Superior temporal gyrus (tissue), 1 donor: ENCODE data around the gene ORMDL2.
A peak's percentile ranks its signal among the peaks of the same experiment; 100 is the strongest.

Experiments used
- DNase-seq: peaks from one replicate; pipeline ENCODE4 v3.0.0-alpha.2; 2016; ENCODE audit errors: extremely low spot score

ORMDL2 gene, protein sequence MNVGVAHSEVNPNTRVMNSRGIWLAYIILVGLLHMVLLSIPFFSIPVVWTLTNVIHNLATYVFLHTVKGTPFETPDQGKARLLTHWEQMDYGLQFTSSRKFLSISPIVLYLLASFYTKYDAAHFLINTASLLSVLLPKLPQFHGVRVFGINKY

DNA sequence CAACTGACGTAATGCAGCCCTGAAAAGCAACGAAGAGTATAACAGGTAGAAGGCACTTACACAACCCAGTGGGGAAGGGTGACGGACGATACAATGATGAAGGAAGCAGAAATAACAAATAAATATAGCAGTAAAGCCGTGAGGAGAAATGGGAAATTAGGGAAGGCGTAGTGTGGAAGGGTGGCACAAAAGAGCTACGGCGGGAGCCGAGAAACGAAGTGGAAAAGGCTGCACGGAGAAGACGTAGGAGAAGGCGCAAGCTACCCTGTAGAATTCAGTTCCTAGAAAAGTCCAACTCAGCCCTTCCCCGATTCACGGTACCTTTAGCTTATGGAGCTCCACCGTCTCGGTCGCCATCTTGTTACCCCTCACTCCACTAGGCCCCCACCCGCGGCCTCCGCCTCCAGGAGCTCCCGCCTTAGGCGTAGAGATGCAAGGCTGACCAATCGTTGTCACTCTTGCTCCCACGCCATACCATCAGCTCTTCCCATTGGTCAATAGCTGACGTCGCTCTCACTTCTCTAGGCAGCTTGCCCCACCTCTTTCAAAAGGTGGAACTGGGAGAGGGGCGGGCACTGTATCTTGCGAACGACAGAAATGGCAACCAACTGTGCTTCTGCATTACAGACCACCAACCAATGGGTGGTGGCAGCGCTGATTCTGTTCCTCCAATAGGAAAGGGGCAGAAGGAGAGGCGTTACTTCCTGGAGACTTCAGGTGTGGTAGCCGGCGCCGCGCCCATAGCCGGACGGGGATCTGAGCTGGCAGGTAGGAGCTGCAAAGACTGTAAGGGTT is at the start of gene ORMDL2, which contains the start of gene SARNP:
ORMDL2 (plus strand) TSS at position 697 of the 795 bp plus-strand sequence. CDS start 959 bp downstream, outside the sequence.
SARNP (minus strand) TSS at position 380 of the 795 bp plus-strand sequence; CDS start at position 357, 23 bp downstream.
- peak; percentile 100 for DNase-seq

DNA sequence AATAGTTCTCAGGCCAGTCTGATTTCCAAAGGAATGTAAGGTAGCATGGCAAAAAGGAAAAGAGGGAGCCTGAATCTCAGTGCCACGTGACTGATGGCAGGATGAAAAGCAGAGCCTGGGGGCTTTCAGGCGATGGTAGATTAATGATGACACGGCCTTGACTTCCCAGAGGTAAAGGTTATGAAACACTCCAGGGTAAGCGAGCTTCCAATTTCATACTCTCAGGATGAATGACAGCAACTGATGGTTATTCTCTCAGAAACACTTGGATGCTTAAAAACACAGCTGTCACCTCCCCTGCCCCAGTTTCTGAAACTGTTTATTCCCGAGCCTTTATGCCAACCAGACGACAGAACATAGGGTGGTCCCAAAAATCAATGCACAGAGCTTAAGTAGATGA is 46.1 kb upstream of the ORMDL2 start:
- no peak for DNase-seq

DNA sequence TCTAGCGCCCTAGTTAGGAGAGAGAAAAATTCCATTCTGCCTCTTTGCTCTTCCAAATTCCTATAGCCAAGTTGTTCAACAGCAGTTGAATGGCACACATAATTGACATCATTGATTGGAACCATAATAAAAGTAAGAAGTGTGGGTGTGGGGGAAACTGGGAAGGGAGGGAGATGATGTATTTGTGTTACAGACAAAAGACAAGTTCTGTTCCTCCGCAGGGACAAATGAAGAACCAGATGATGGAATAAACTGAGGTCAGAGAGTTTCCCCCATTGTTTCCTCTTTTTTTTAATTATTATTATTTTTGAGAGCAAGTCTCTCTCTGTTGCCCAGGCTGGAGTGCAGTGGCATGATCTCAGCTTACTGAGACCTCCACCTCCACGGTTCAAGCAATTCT is 40.0 kb upstream of the ORMDL2 start:
- no peak for DNase-seq

DNA sequence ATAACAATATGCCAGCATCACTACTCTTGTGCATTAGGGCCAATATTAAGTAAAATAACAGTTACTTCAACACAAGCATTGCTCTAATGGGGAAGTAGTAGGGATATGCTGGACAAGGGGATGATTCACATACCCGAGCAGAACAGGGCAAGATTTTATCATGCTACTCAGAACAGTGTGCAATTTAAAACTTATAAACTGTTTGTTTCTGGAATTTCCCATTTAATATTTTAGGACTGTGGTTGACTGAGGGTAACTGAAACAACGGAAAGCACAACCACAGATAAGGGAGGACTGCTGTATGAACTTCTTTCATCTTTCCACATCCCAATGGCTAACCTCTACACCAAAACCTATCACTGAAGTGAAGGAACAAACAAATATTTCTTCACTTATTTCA is 37.2 kb upstream of the ORMDL2 start:
- no peak for DNase-seq

DNA sequence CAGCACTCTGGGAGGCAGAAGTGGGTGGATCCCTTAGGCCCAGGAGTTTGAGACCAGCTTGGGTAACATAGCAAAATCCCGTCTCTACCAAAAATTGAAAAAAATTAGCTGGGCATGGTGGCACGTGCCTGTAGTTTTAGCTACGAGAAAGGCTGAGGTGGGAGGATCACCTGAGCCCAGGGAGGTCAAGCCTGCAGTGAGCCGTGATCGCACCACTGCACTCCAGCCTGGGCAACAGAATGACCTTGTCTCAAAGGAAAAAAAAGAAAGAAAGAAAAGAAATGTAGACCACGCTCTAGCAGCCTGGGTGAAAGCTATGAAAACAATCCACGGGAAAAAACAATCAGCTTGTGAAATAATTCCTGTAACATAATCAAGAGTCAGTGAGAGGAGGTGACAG is 29.3 kb upstream of the ORMDL2 start:
- DNase-seq = no peak

DNA sequence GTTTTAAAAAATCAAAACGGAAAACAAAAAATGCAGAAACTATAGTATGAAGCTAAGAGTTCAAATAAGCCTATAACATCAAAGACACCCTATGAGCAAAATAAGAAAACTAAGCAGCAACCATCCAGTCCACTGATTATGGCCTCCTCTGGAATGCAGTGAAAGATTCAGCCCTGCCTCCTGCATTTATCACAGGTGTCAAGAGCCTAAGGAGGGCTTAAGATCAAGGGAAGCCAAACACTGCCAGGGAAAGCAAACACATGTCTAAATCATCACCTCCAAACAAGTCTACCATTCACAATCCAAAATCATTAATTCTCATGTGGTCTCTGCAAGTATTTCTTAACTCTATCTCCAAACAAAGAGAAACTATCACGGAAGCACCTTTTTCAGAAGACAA is 28.7 kb upstream of the ORMDL2 start:
- no peak for DNase-seq

DNA sequence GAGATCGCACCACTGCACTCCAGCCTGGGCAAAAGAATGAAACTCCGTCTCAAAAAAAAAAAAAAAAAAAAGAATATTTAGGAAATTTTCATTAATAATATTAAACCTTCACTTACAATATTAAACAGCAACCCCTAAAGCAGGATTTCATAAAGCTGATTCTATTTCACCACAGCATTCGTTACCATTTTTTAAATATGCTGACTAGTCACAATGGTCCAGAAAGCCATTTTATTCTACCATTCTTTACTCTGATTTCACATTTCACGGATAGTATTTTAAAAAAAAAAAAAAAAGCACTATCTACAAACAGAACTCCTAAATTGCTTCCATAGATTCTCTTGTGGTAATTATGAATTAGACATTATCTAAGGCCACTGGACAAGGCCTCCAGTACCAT is 27.9 kb upstream of the ORMDL2 start:
- no peak for DNase-seq

DNA sequence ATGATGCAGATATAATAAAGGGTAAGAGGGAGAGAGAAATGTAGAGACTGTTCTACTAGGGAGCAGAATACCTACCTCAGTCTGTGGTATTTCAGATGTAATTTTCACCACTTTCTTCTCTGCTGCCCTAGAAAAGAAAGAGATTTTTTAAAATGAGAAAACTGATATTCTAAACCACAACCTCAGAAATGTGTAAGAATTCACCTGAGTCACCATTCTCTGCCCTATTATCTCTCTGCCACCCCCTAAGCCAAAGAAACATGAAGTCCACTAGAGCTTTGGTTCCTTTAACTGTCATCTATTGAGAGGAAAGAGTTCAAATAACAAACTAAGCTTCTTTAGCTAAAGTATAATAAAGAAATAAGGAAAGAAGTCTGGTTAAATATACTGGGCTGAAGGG is 21.9 kb upstream of the ORMDL2 start:
- DNase-seq = no peak

DNA sequence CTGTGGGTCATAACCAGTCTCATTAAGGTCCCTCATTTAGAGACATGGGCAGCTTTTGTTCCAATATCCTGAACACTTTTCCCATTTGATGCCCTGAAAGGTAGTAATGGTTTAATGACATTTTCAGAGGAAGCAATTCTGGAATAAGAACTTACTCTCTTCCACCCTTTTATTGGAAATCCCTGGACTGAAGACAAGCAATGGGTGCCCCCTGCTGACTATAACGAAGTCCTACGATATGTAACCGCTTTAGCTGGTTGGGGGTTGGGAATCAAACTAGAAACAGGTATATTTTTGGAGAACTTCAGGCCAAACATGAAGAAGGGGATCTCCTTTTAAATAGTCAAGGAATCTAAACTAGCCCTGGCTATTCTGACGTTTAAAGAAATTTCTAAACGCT is 20.8 kb upstream of the ORMDL2 start:
- peak; percentile 75 for DNase-seq

DNA sequence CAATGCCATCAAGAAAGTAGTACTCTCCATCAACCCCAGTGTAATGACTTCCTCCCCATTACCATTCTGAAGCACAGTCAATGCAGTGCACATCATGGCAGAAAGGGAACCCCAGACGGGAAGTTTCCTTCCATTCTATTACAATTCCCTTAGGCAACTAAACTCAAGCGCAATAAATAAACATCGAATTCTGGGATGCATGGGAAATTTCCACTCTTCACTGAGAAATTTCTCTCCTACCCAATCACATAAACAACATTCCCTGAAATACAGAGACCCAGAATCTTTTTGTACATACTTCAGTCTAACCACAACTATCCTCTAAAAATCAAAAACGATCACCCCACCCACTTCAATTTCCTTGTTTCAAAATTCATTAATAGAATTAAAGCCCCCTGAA is 20.3 kb upstream of the ORMDL2 start:
- no peak for DNase-seq

DNA sequence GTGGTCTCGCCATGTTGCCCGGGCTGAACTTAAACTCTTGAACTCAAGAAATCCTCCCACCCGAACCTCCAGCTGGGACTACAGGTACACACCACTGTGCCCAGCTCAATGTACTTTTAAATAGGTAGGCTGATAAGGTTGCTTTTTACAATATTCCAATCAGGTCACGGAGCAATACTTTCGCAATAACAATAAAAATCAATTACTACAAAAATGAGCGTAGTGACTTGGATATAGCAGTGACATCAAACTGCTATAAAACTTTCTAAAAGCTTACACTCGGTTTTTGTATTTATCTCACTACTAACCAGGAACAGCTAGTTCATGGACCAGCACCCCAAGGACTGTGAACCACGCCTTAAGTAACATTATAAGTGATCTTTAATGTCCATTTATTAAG is 10.9 kb upstream of the ORMDL2 start:
- DNase-seq = no peak

DNA sequence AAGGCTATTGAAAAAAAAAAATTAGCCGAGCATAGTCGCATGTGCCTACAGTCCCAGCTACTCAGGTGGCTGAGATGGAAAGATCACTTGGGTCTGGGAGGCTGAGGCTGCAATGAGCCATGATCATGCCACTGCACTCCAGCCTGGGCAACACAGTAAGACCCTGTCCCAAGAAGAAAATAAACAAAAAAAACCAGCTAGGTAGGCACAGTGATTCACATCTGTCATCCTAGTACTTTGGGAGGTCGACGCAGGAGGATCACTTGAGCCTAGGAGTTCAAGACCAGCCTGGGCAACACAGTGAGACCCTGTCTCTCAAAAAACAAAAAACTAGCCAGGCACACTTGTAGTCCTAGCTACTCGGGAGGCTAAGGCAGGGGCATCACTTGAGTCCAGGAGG is 8.6 kb upstream of the ORMDL2 start:
- no peak for DNase-seq

DNA sequence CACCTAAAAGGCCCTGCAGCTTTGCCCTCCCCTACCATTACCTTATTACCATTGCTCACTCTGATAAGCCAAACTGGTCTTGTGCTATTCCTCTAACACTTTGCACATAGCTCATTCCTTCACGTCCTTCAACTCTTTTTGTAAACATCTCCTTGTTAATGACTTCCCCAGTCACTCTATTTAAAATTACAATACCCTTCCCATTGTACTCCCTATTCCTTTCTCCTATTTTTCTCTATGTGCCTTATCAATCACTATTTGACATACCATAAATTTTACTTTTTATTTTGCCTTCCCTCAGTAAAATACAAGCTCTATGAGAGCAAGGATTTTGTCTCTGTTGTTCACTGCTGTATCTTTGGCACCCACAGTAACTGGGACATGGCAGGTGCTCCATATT is 5.8 kb upstream of the ORMDL2 start:
- no peak for DNase-seq

DNA sequence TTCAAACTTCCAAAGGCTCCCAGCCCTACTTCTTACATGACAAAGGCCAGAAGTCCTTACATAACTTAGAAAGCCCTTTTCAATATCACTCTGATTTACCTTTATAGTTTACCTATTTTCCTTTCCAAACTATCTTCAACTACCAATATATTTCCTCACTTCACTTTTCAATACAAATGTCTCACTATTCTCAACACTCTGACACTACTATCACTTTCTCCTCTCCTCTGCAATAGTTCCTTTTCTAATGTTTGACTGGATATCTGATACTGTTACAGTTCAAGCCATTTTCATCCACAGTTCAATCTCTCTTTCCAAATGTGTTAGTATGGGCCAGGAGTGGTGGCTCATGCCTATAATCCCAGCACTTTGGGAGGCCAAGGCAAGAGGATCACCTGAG is 3.6 kb upstream of the ORMDL2 start:
- DNase-seq = no peak

DNA sequence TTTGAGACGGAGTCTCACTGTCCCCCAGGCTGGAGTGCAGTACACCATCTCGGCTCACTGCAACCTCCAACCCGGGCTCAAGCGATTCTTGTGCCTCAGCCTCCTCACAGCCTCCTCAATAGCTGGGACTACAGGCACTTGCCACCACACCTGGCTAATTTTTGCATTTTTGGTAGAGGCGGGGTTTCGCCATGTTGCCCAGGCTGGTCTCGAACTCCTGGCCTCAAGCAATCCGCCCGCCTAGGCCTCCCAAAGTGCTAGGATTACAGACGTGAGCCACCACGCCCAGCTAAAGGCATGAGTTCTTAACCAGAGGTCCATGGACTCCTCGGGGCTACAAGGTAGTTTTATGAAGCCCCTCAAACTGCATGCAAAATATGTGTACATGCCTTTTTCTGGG is 2.4 kb upstream of the ORMDL2 start:
- DNase-seq = no peak

DNA sequence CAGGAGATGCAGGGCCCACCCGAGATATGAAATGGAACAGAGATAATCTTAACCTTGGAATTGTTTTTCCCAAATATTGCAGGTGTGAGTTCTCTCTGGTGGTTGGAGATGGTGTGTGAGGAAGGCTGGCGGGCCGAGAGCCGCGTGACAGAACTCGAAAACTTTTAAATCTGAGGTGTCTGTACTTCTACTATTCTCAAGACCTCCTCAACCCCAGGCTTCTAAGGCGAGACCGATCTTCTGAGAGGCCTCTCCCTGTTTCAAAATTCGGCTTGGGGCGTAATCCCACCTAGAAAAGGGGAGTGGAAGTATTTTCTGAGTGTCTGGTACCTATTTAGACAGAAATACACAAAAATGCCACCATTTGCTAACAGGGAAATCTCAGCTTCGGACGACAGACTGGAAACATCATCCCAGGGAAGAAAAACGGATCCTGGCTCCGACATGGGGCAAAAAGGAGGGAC is 928 bp upstream of the ORMDL2 start:
- no peak for DNase-seq

DNA sequence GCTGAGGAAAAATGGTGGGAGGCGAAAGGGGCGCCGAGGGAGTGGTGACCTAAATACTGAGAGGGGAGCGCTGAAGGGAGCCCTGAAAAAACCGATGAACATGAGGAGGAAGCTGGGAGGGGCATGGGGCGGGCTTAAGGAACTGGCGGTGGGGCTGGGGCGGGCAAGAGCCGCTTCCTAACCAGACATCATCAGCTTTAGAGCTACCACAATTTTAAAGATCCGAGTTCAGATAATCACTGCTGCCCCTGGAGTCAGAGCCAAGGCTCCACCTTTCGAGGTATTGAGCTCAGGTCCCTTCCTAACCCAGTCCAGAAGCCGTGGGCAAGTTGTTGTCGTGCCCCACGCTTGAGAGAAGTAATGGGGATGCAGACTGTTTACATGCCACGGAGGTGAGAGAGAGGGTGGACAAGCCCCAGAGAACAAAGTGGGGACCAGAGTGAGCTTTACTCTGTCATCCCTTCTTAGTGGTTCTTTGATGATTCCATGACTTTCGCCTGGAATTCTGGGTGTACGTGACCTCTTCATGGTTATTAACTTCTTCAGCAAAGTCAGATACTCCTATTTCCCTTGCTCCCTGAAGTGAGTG is 393 bp downstream of the ORMDL2 start:
- no peak for DNase-seq

DNA sequence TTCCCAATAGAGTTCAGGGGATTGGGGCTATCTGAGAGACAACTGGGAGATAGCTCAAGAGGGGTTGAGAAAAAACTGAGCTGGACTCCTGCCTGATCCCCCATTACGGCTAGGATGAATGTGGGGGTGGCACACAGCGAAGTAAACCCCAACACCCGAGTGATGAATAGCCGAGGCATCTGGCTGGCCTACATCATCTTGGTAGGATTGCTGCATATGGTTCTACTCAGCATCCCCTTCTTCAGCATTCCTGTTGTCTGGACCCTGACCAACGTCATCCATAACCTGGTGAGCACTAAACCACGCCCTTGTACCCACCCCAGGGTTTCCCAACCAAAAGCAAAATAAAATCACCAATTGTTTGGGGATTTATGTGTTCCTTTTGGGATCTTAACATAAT is 1.0 kb downstream of the ORMDL2 start:
- no peak for DNase-seq

DNA sequence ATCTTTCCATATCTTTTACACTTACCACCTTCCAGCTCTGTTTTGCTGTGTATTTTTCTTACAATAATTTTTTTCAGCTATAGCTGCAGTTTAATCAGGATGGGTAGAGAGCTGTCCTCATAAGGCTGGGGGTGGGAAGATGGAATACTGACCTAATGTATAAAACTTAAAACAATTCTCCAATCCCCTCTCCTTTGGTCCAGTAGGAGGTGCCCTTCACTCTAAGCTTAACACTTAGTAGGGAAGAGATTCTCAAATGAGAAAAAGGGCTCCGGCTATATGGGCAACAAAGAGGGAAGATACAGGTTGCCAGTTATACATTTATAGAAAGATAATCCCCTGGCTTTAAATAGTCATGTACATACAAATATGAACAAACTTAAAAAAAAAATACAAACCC is 2.8 kb downstream of the ORMDL2 start:
- no peak for DNase-seq

DNA sequence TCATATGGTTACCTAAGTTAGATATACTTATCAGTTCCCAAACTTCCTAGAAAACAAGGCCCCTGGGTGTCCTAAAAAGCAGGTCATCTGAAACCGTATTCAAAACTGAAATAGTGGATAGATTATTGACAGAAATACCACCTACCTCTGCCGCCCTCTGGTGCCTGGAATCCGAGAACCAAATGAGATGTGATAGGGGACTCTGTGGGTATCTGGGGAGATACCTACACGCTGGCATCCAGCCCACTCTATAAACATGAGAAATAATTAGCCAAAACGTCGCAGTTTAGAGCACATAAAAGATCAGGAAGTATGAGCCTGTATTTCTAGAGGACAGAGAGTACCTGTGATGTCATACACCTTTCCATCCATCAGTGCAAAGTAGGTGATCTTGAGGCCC is 4.4 kb downstream of the ORMDL2 start:
- DNase-seq = no peak

DNA sequence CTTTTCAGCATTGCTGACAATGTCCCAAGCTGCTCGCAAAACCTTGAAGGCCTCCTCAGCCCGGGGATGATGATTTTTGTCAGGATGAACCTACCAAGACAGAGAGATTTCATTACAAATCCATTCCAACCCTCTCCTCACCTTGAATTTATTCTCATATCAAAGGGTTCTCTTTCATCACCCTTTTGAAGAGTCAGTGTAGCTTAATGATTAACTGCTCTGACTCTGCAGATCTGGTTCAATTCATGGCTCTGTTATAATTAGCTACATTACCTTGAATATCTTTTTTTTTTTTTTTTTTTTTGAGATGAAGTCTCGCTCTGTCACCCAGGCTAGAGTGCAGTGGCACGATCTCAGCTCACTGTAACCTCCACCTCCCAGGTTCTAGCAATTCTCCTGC is 5.6 kb downstream of the ORMDL2 start:
- no peak for DNase-seq

DNA sequence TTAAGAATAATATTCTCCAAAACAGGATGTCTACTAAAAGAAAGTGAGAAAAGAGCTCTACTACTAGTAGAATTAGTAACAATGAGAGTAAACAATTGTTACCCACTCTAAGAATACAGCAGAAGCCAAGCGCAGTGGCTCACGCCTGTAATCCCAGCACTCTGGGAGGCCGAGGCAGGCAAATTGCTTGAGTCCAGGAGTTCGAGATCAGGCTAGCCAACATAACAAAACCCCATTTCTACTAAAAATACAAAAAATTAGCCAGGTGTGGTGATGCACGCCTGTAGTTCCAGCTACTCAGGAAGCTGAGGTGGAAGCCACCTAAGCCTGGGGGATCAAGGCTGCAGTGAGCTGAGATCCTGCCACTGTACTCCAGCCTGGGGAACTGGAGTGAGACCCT is 6.9 kb downstream of the ORMDL2 start:
- no peak for DNase-seq

DNA sequence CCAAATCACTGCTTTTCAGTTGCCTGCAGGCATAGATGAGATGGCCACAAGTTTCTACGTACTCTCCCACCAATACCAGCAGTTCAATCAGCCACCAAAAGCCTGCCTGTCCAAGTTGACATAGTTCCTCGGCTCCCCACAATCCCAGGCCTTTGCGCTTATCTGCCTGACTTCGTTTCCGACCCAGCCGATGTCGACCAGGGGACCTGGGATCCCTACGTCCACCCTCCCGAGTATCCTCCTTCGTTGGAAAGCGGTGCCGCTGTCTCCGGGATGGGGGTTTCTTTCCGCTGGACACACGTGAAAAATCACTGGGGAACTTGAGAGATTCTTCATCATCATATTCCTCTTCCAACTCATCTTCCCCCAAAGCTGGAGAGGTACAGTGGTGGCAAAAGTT is 10.0 kb downstream of the ORMDL2 start:
- DNase-seq = no peak
